Thyroid gland (tissue), 4 donors: ENCODE results near the gene CHPF.

Experiments used
- CTCF ChIP-seq, 6 experiments: fragments of 200-600 bp in 3 of 6; fragments of 450-650 bp in 3 of 6; sonication (generic) in 3 of 6; IDR thresholded peaks; one replicate each; pipeline ENCODE4 v1.5.1; 2016 to 2019; ENCODE audit warnings: antibody characterized with exemption in 6 of 6, mild to moderate bottlenecking in 2 of 6, inconsistent platforms in 1 of 6, moderate library complexity in 1 of 6
- POLR2A ChIP-seq, 2 donors: fragments of 450-650 bp; IDR thresholded peaks; one replicate each; pipeline ENCODE4 v1.6.1; 2017; ENCODE audit warnings: antibody characterized with exemption in 2 of 2, mild to moderate bottlenecking in 2 of 2, moderate library complexity in 1 of 2

DNA sequence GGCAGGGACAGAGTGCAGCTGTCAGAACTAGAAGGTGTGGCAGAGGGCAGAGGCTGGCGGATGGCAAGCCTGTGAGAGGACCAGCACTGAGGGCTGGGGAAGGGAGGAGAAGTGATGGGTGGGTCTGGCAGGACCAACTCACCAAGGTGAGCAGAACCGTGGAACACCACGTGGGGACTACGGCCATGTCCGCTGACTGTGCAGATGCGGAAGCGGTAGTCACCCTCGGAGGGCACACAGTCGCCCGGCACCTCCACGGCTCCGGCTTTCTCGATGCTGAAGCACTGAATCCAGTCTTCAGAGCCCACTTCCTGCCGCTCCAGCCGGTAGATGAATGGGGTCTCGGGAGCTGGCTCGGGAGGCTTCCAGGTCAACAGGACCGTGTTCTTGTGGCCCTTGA, 23.5 kb upstream of the CHPF start:
- TF ChIP-seq CTCF (IDR thresholded peaks at IDR 0.05) (no peak), POLR2A (IDR thresholded peaks at IDR 0.05) (no peak)
